D721Med (cell line): ENCODE results near the gene CACTIN.
"Not testable (repeated sequence)": the region's sequence is repeated elsewhere in the genome, so short reads cannot be mapped to it uniquely, and the experiment has no call there.

ENCODE experiments used
- DNase-seq: peaks from one replicate; pipeline ENCODE4 v3.0.0; 2011; ENCODE audit warnings: low spot score; ENCODE audit not compliant: insufficient read length
- FAIRE-seq: peaks from 2 replicates; lab custom pipeline; 2011; peaks lifted over from hg19 to GRCh38; lab: Jason Lieb, UNC
- CTCF ChIP-seq: IDR thresholded peaks from 2 replicates; pipeline ENCODE4 v1.5.1; 2012; ENCODE audit warnings: mild to moderate bottlenecking, control low read depth; ENCODE audit not compliant: insufficient read depth; ENCODE audit errors: missing control alignments

CACTIN gene

GRCh38 chr19:3636506-3636905 is 9.9 kb upstream of the CACTIN start:
- no peak for DNase-seq
- TF ChIP-seq CTCF: no peak
- no peak for FAIRE-seq

DNA sequence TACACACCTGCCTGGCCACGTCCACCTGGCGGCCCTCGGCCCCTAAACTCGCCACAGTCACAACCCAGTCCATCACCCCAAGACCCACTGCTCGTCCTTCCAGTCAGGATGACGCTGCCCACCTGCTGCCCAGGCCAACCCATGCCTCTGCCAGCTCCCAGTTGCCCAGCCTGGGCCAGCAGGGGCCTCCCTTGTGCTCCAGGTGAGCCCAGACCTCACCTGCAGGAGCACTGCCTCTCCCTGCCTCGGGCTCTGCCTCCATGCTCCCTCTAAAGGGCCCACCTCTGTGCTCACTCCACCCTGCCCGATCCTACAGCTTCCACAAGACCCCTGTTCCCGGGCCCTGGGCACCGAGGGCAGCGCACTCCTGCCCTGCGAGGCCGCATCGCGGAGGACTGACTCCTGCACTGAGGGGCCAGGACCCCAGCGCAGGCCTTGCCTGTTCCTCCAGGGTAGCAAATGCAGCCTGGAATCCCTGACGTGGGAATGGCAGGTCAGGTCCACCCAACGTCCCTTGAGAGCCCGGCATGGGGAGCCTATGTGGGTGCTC is 8.0 kb upstream of the CACTIN start:
- DNase-seq: no peak
- TF ChIP-seq CTCF: no peak
- no peak for FAIRE-seq

DNA sequence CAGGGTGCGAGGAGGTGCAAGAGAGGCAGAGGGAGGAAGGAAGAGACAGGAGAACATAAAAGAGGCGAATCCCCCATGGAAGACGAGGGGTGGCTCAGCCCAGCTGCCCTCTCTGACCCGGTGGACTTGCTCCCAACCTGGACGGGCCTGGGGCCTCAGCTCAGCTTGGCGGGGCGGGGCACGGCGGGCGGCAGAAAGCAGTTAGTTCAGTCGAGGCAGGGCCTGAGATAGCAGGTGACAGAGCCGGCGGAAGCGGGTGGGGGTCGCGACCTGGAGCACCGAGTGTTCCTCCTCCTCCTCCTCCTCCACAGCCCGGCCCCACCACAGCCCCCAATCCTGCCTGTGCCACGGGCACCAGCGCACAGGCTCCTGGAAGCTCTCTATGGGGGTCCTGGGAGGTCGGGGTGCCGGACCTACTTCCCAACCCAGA is 7.0 kb upstream of the CACTIN start:
- FAIRE-seq (no peak), DNase-seq (no peak)
- no peak for TF ChIP-seq CTCF

GRCh38 chr19:3632739-3633558 is 6.4 kb upstream of the CACTIN start:
- TF ChIP-seq CTCF: no peak
- no peak for DNase-seq
- FAIRE-seq: no peak

- FAIRE-seq (no peak), DNase-seq (no peak)
- no peak for TF ChIP-seq CTCF
These were observed 5.5 kb upstream of the CACTIN start for GRCh38 chr19:3632098-3632497.

DNA sequence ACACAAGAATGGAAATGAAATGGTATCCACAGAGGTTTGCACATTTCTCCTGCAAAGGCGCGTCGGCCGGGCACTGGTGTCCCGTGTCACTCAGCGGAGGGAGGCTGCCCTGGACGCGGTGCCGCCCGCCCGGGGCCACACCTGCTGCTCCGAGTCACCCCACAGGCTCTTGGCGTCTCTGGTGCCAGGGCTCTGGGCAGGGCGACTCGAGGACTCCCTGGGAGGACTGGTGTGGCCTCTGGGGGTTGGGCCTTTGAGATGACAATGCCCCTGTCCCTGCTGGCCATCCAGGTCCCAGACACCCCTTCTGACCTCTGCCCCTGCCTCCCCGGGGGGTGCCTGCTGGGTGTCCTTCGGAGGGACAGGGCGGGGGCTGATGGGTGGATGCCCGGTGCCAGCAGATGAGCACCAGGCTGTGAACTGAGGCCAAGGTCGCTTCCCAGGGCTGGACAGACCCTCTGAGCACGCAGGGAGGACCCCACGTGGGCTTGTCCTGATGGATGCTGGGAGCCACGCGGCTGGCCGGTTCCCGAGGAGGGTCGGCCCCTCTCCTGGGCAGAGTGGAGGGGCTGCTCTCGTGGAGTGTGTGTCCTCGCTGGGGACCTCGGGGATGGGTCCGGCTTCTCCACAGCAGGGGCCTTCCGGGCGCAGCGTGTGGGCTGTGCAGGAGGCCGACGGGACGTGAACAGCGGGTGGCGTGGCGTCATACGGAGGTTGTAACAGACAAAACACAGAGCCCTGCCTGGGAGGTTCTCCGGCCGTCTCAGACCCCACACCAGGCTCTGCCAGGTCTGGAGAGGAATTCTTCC is 4.7 kb upstream of the CACTIN start:
- no peak for FAIRE-seq
- no peak for TF ChIP-seq CTCF
- no peak for DNase-seq

DNA sequence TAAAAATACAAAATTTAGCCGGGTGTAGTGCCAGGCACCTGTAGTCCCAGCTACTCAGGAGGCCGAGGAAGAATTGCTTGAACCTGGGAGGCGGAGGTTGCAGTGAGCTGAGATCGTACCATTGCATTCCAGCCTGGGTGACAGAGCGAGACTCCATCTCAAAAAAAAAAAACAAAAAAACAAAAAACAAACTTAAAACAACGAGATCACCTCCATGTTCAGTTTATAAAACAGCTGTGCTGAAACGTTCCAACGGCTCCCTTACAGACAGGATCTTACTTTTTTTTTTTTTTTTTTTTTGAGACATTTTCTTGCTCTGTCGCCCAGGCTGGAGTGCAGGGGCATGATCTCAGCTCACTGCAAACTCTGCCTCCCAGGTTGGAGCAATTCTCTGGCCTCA is 2.2 kb upstream of the CACTIN start:
- DNase-seq, FAIRE-seq: not testable (repeated sequence)
